GDM1 (cell line): ENCODE measurements around the gene ARID1B.
A peak's percentile ranks its signal among the peaks of the same experiment; 100 is the strongest.

Experiments
- DNase-seq: peaks from one replicate; lab custom pipeline; 2025; lab: John Stamatoyannopoulos, UW

ARID1B gene

GRCh38 chr6:156773935-156774852, 3.0 kb upstream of the ARID1B start:
- no peak for DNase-seq

GRCh38 chr6:156774863-156775405, 2.2 kb upstream of the ARID1B start:
- no peak for DNase-seq

- no peak for DNase-seq
Measured at GRCh38 chr6:156775717-156776116, 1.5 kb upstream of the ARID1B start.

- no peak for DNase-seq
Measured at GRCh38 chr6:156776470-156776839, 723 bp upstream of the ARID1B start.

- DNase-seq = peak; percentile 53
Measured at GRCh38 chr6:156777577-156778453, 637 bp downstream of the ARID1B start.

- peak; percentile 47 for DNase-seq
Measured at GRCh38 chr6:156778454-156779205, 1.5 kb downstream of the ARID1B start.

- no peak for DNase-seq
Measured at GRCh38 chr6:156779206-156780094, 2.3 kb downstream of the ARID1B start.

GRCh38 chr6:156780102-156780641, 3.0 kb downstream of the ARID1B start:
- peak; percentile 46 for DNase-seq

- DNase-seq = no peak
Measured at GRCh38 chr6:156780962-156781853, 4.0 kb downstream of the ARID1B start.

GRCh38 chr6:156781861-156782631, 4.9 kb downstream of the ARID1B start:
- no peak for DNase-seq

GRCh38 chr6:156782691-156783320, 5.6 kb downstream of the ARID1B start:
- DNase-seq = no peak

- no peak for DNase-seq
Measured at GRCh38 chr6:156783958-156784357, 6.8 kb downstream of the ARID1B start.

GRCh38 chr6:156786652-156787051, 9.5 kb downstream of the ARID1B start:
- no peak for DNase-seq

- no peak for DNase-seq
Measured at GRCh38 chr6:156787569-156788492, 10.7 kb downstream of the ARID1B start.

- DNase-seq = no peak
Measured at GRCh38 chr6:156789081-156789943, 12.1 kb downstream of the ARID1B start.

GRCh38 chr6:156790711-156791319, 13.6 kb downstream of the ARID1B start:
- no peak for DNase-seq
